H9 (cell line): Measurements from ENCODE around the gene BAIAP2. TPM values are rescaled to one million over a fixed set of nuclear protein-coding genes. Genes with fewer than 3 reads are reported as not detected.
A peak's percentile ranks its signal among the peaks of the same experiment; 100 is the strongest.

Experiments
- DNase-seq: peaks from one replicate; pipeline ENCODE4 v3.0.0-alpha.2; 2017
- H2AFZ ChIP-seq: one replicate; pipeline ENCODE4 v1.6.1; 2013; ENCODE audit warnings: mild to moderate bottlenecking, low read length, control low read depth, moderate library complexity
- H2AK5ac ChIP-seq: 2 replicates; pipeline ENCODE4 v1.6.1; 2013; ENCODE audit warnings: low read length, control low read depth, mixed read lengths; ENCODE audit not compliant: insufficient read length
- H2BK120ac ChIP-seq: one replicate; pipeline ENCODE4 v1.6.1; 2013; ENCODE audit warnings: low read depth, mild to moderate bottlenecking, low read length, control low read depth, inconsistent platforms; ENCODE audit not compliant: poor library complexity, severe bottlenecking
- H2BK12ac ChIP-seq: 2 replicates; pipeline ENCODE4 v1.6.1; 2013; ENCODE audit warnings: low read length, control low read depth, mixed read lengths, low read depth; ENCODE audit not compliant: insufficient read length
- H2BK15ac ChIP-seq: 2 replicates; pipeline ENCODE4 v1.6.1; 2013; ENCODE audit warnings: low read depth, low read length, control low read depth
- H2BK20ac ChIP-seq: one replicate; pipeline ENCODE4 v1.6.1; 2013; ENCODE audit warnings: low read depth, mild to moderate bottlenecking, low read length, control low read depth, inconsistent platforms; ENCODE audit not compliant: poor library complexity, severe bottlenecking
- H2BK5ac ChIP-seq: 2 replicates; pipeline ENCODE4 v1.6.1; 2013; ENCODE audit warnings: low read length, control low read depth, mixed read lengths; ENCODE audit not compliant: insufficient read length
- H3K14ac ChIP-seq: 2 replicates; pipeline ENCODE4 v1.6.1; 2013; ENCODE audit warnings: low read length, control low read depth; ENCODE audit not compliant: insufficient read depth
- H3K18ac ChIP-seq: 2 replicates; pipeline ENCODE4 v1.6.1; 2013; ENCODE audit warnings: low read depth, mild to moderate bottlenecking, mixed read lengths, low read length, control low read depth; ENCODE audit not compliant: insufficient read length
- H3K23ac ChIP-seq: 2 replicates; pipeline ENCODE4 v1.6.1; 2013; ENCODE audit warnings: low read length, control low read depth, mixed read lengths, low read depth; ENCODE audit not compliant: insufficient read length
- H3K23me2 ChIP-seq: 2 replicates; pipeline ENCODE4 v1.6.1; 2013; ENCODE audit warnings: low read depth, mild to moderate bottlenecking, mixed read lengths, low read length, control low read depth; ENCODE audit not compliant: insufficient read length, poor library complexity, severe bottlenecking
- H3K27ac ChIP-seq: 2 replicates; pipeline ENCODE4 v1.5.1; 2013; ENCODE audit warnings: low read length, control low read depth, mixed read lengths, low read depth; ENCODE audit not compliant: insufficient read length
- H3K27me3 ChIP-seq: 2 replicates; pipeline ENCODE4 v1.6.1; 2013; ENCODE audit warnings: low read length, control low read depth, inconsistent platforms; ENCODE audit not compliant: insufficient read depth
- H3K4ac ChIP-seq: 2 replicates; pipeline ENCODE4 v1.6.1; 2013; ENCODE audit warnings: low read depth, mild to moderate bottlenecking, control low read depth, inconsistent platforms, low read length, moderate library complexity
- H3K4me1 ChIP-seq: 2 replicates; pipeline ENCODE4 v1.6.1; 2013; ENCODE audit warnings: low read length, control low read depth, inconsistent platforms; ENCODE audit not compliant: insufficient read depth
- H3K4me2 ChIP-seq: 2 replicates; pipeline ENCODE4 v1.6.1; 2013; ENCODE audit warnings: low read length, control low read depth, mixed read lengths; ENCODE audit not compliant: insufficient read length, insufficient read depth
- H3K56ac ChIP-seq: 2 replicates; pipeline ENCODE4 v1.6.1; 2013; ENCODE audit warnings: low read depth, mild to moderate bottlenecking, mixed read lengths, low read length, control low read depth; ENCODE audit not compliant: insufficient read length
- H3K79me1 ChIP-seq: 2 replicates; pipeline ENCODE4 v1.6.1; 2013; ENCODE audit warnings: low read depth, mild to moderate bottlenecking, moderate library complexity, low read length, control low read depth, inconsistent platforms; ENCODE audit not compliant: insufficient read depth, poor library complexity, severe bottlenecking
- H3K79me2 ChIP-seq: 2 replicates; pipeline ENCODE4 v1.6.1; 2013; ENCODE audit warnings: low read length, control low read depth, inconsistent platforms; ENCODE audit not compliant: insufficient read depth
- H3K9ac ChIP-seq: 2 replicates; pipeline ENCODE4 v1.6.1; 2013; ENCODE audit warnings: low read length, control low read depth, mixed read lengths; ENCODE audit not compliant: insufficient read length; ENCODE audit errors: extremely low read depth
- H3K9me3 ChIP-seq: one replicate; pipeline ENCODE4 v1.6.1; 2013; ENCODE audit warnings: low read depth, low read length, inconsistent platforms; ENCODE audit not compliant: control insufficient read depth
- H3T11ph ChIP-seq: one replicate; pipeline ENCODE4 v1.6.1; 2013; ENCODE audit warnings: mild to moderate bottlenecking, low read length, control low read depth, inconsistent platforms
- H4K20me1 ChIP-seq: one replicate; pipeline ENCODE4 v1.6.1; 2013; ENCODE audit not compliant: control insufficient read depth, insufficient read length, insufficient read depth
- H4K5ac ChIP-seq: 2 replicates; pipeline ENCODE4 v1.6.1; 2013; ENCODE audit warnings: low read depth, mild to moderate bottlenecking, mixed read lengths, low read length, control low read depth; ENCODE audit not compliant: insufficient read length
- H4K8ac ChIP-seq: replicated peaks from 2 replicates; pipeline ENCODE4 v1.6.1; 2013; ENCODE audit warnings: low read length, control low read depth, mixed read lengths, low read depth; ENCODE audit not compliant: insufficient read length
- H4K91ac ChIP-seq: 2 replicates; pipeline ENCODE4 v1.6.1; 2013; ENCODE audit warnings: low read depth, mild to moderate bottlenecking, moderate library complexity, mixed read lengths, low read length, control low read depth; ENCODE audit not compliant: insufficient read length
- H3K27ac Mint-ChIP-seq, 3 experiments: 2 replicates in 2 of 3; 3 replicates in 1 of 3; pipeline ENCODE4 v1.8.0; 2020 to 2021; ENCODE audit warnings: mixed read lengths in 3 of 3, mild to moderate bottlenecking in 1 of 3, moderate library complexity in 1 of 3
- H3K27me3 Mint-ChIP-seq: 2 replicates; pipeline ENCODE4 v1.8.0; 2021; ENCODE audit warnings: low read depth, mild to moderate bottlenecking, moderate library complexity, mixed read lengths
- H3K36me3 Mint-ChIP-seq, 3 experiments: 2 replicates in 2 of 3; 3 replicates in 1 of 3; pipeline ENCODE4 v1.8.0; 2020 to 2021; ENCODE audit warnings: low read depth in 3 of 3, mixed read lengths in 3 of 3; ENCODE audit not compliant: insufficient read depth in 1 of 3
- H3K4me1 Mint-ChIP-seq, 2 experiments: 2 replicates each; pipeline ENCODE4 v1.8.0; 2020; ENCODE audit warnings: mixed read lengths in 2 of 2
- H3K4me3 Mint-ChIP-seq, 2 experiments: 2 replicates in 1 of 2; 3 replicates in 1 of 2; pipeline ENCODE4 v1.8.0; 2020 to 2021; ENCODE audit warnings: mild to moderate bottlenecking in 2 of 2, mixed read lengths in 2 of 2, moderate library complexity in 1 of 2
- H3K9me3 Mint-ChIP-seq, 2 experiments: 2 replicates in 1 of 2; 3 replicates in 1 of 2; pipeline ENCODE4 v1.8.0; 2020; ENCODE audit warnings: mild to moderate bottlenecking in 2 of 2, mixed read lengths in 2 of 2, moderate library complexity in 1 of 2
- CTCF ChIP-seq: fragments of 200-600 bp; sonication (generic); conservative IDR thresholded peaks from 3 replicates; pipeline ENCODE4 v1.8.0; 2021; ENCODE audit warnings: antibody characterized with exemption, mild to moderate bottlenecking
- WGBS: extraction: QIAGEN DNeasy Blood & Tissue Kit; methylation state at CpG from one replicate; pipeline ENCODE4 v1.1.7; 2013; ENCODE audit warnings: missing lambda C conversion rate, low lambda C conversion rate, mixed read lengths; ENCODE audit not compliant: insufficient read length; ENCODE audit errors: extremely low coverage; 5-methylcytosine and 5-hydroxymethylcytosine counted together
- total RNA-seq: library from RNA; stranded (reverse); gene quantifications from 2 replicates; pipeline ENCODE4 v1.2.1, GENCODE V29; 2021

Gene BAIAP2
- total RNA-seq, 1 experiment from 2014 or later: 27.8 TPM

GRCh38 chr17:81115749-81116464 lies 81.0 kb downstream of the BAIAP2 start:
- H3K4ac ChIP-seq: no peak overlapping the region
- no peak overlapping the region for H2BK5ac ChIP-seq

More at GRCh38 chr17:81115749-81116464, 81.0 kb downstream of the BAIAP2 start:
- Histone ChIP-seq H2AK5ac (no peak overlapping the region), H2BK15ac (no peak overlapping the region), H3K79me2 (no peaks in the 10 kb centered on the region), H4K5ac (no peak overlapping the region), H3K9me3 (no peaks in the 10 kb centered on the region), H3K4me2 (no peak overlapping the region), H3K27ac (no peak overlapping the region), H2BK12ac (no peak overlapping the region), H3K23ac (no peak overlapping the region), H3K27me3 (no peaks in the 10 kb centered on the region), H3K56ac (no peak overlapping the region), H4K20me1 (no peaks in the 10 kb centered on the region), H3K14ac (no peak overlapping the region; the same call in 1 of the 2 replicates), H3K4me1 (no peaks in the 10 kb centered on the region), H3K79me1 (no peaks in the 10 kb centered on the region), H2BK20ac (no peak overlapping the region), H2BK120ac (no peak overlapping the region), H3T11ph (no peak overlapping the region), H3K9ac (no peak overlapping the region), H4K91ac (no peak overlapping the region), H4K8ac (no peak overlapping the region), H3K23me2 (no peaks in the 10 kb centered on the region), H2AFZ (no peak overlapping the region), H3K18ac (no peak overlapping the region)
- DNase-seq: no peak
- no peaks in the 10 kb centered on the region; the same call in 1 of the 2 replicates for H3K27me3 Mint-ChIP-seq
- H3K36me3 Mint-ChIP-seq: no peaks in the 10 kb centered on the region; a peak in 1 of 7 replicates
- no peak for TF ChIP-seq CTCF
- no peaks in the 10 kb centered on the region for H3K9me3 Mint-ChIP-seq
- H3K27ac Mint-ChIP-seq: peak overlapping the region in 1 of 3 experiments; percentile 75; a peak in 1 of 7 replicates
- H3K4me1 Mint-ChIP-seq: peaks cover 5 to 12% of the 10 kb centered on the region in 2 experiments
- no peak overlapping the region for H3K4me3 Mint-ChIP-seq
- WGBS: no CpG with 5 or more reads among the region's 22 CpGs
